NCI-H2029 (cell line): ENCODE data around the gene RAPGEF4.
"Not testable (repeated sequence)": the region's sequence is repeated elsewhere in the genome, so short reads cannot be mapped to it uniquely, and the experiment has no call there.

Experiments used
- DNase-seq: peaks from one replicate; lab custom pipeline; 2025; lab: John Stamatoyannopoulos, UW

The RAPGEF4 gene

GRCh38 chr2:173037245-173038120, 301.8 kb downstream of the RAPGEF4 start:
- no peak for DNase-seq

- DNase-seq, result not testable (repeated sequence)
These were observed 302.6 kb downstream of the RAPGEF4 start for GRCh38 chr2:173038257-173038656.

GRCh38 chr2:173040729-173041128, 305.1 kb downstream of the RAPGEF4 start:
- no peak for DNase-seq

GRCh38 chr2:173043476-173043875, 307.8 kb downstream of the RAPGEF4 start:
- DNase-seq, result no peak

- DNase-seq, result no peak
These were observed 308.4 kb downstream of the RAPGEF4 start for GRCh38 chr2:173043897-173044519.

GRCh38 chr2:173044686-173045085, 309.0 kb downstream of the RAPGEF4 start:
- no peak for DNase-seq

- DNase-seq, result no peak
These were observed 309.5 kb downstream of the RAPGEF4 start for GRCh38 chr2:173045181-173045580.

- DNase-seq, result no peak
These were observed 312.9 kb downstream of the RAPGEF4 start for GRCh38 chr2:173048522-173048896.

GRCh38 chr2:173048897-173049661, 313.4 kb downstream of the RAPGEF4 start:
- DNase-seq, result no peak

GRCh38 chr2:173049831-173050230, 314.2 kb downstream of the RAPGEF4 start:
- no peak for DNase-seq

- no peak for DNase-seq
These were observed 315.0 kb downstream of the RAPGEF4 start for GRCh38 chr2:173050684-173051083.

GRCh38 chr2:173051463-173052215, 316.0 kb downstream of the RAPGEF4 start:
- no peak for DNase-seq

- no peak for DNase-seq
These were observed 317.5 kb downstream of the RAPGEF4 start for GRCh38 chr2:173053043-173053699.

- no peak for DNase-seq
These were observed 318.8 kb downstream of the RAPGEF4 start for GRCh38 chr2:173054466-173054865.

- DNase-seq, result no peak
These were observed 321.2 kb downstream of the RAPGEF4 start for GRCh38 chr2:173056705-173057364.

GRCh38 chr2:173058097-173058496, 322.5 kb downstream of the RAPGEF4 start:
- DNase-seq, result no peak

- no peak for DNase-seq
These were observed 323.0 kb downstream of the RAPGEF4 start for GRCh38 chr2:173058673-173059072.

GRCh38 chr2:173059292-173059691, 323.6 kb downstream of the RAPGEF4 start:
- no peak for DNase-seq

- DNase-seq, result no peak
These were observed 324.4 kb downstream of the RAPGEF4 start for GRCh38 chr2:173059971-173060461.

GRCh38 chr2:173062801-173063200, 327.2 kb downstream of the RAPGEF4 start:
- DNase-seq, result no peak
